Hematopoietic multipotent progenitor cell (in vitro differentiated cells): ENCODE data around the gene CNDP2. TPM values are rescaled to one million over a fixed set of nuclear protein-coding genes. Genes with fewer than 3 reads are reported as not detected.

Source experiments
- DNase-seq, 3 donors: peaks; one replicate each; pipeline ENCODE4 v3.0.0-alpha.2; 2011 to 2015; ENCODE audit warnings: low read depth in 2 of 3, low spot score in 2 of 3
- total RNA-seq: library from RNA; depleted of rRNA; stranded (reverse); fragments of >200 nt; gene quantifications from one replicate; pipeline ENCODE4 v1.2.3, GENCODE V29; 2012

Gene CNDP2
- total RNA-seq, 1 donor = 47.1 TPM

GRCh38 chr18:74532511-74533025 is 36.4 kb downstream of the CNDP2 start:
- no peak for DNase-seq

GRCh38 chr18:74533666-74534065 is 37.5 kb downstream of the CNDP2 start:
- no peak for DNase-seq

GRCh38 chr18:74534150-74534969 is 38.2 kb downstream of the CNDP2 start, which contains the start of gene CNDP1:
CNDP1 (plus strand) TSS chr18:74534500; CDS start chr18:74534668, 168 bp downstream.
- DNase-seq = no peak

- no peak for DNase-seq
Observed at GRCh38 chr18:74534981-74535649, 39.0 kb downstream of the CNDP2 start.

- no peak for DNase-seq
Observed at GRCh38 chr18:74539289-74539688, 43.1 kb downstream of the CNDP2 start.

- DNase-seq = no peak
Observed at GRCh38 chr18:74540652-74541421, 44.7 kb downstream of the CNDP2 start.

- DNase-seq = no peak
Observed at GRCh38 chr18:74541703-74542555, 45.8 kb downstream of the CNDP2 start.

GRCh38 chr18:74544898-74545297 is 48.7 kb downstream of the CNDP2 start:
- DNase-seq = no peak

GRCh38 chr18:74546007-74546406 is 49.8 kb downstream of the CNDP2 start:
- no peak for DNase-seq

GRCh38 chr18:74546751-74547530 is 50.8 kb downstream of the CNDP2 start:
- no peak for DNase-seq

- DNase-seq = no peak
Observed at GRCh38 chr18:74547860-74548259, 51.7 kb downstream of the CNDP2 start.

GRCh38 chr18:74549591-74550104 is 53.5 kb downstream of the CNDP2 start:
- no peak for DNase-seq

- DNase-seq = no peak
Observed at GRCh38 chr18:74550886-74551285, 54.7 kb downstream of the CNDP2 start.

- DNase-seq = no peak
Observed at GRCh38 chr18:74551452-74551851, 55.3 kb downstream of the CNDP2 start.

GRCh38 chr18:74551936-74552555 is 55.9 kb downstream of the CNDP2 start:
- DNase-seq = peak; percentile 40 to 91 (median 78)

- DNase-seq = no peak
Observed at GRCh38 chr18:74556126-74556525, 60.0 kb downstream of the CNDP2 start.

GRCh38 chr18:74558096-74558495 is 61.9 kb downstream of the CNDP2 start:
- DNase-seq = no peak

- no peak for DNase-seq
Observed at GRCh38 chr18:74562131-74562730, 66.1 kb downstream of the CNDP2 start.
